Measurements from ENCODE around the gene ASCL1. TPM values are rescaled to one million over a fixed set of nuclear protein-coding genes. Genes with fewer than 3 reads are reported as not detected.

ASCL1 gene
- not detected in 2 replicates for total RNA-seq (2014; rRNA removed; shearing (Covaris generic))
- polyA plus RNA-seq (2015; cell fraction: cytosol; rRNA removed): not detected in 2 replicates
- not detected in 2 replicates for polyA plus RNA-seq (2015; cell fraction: nucleus; rRNA removed)

DNA sequence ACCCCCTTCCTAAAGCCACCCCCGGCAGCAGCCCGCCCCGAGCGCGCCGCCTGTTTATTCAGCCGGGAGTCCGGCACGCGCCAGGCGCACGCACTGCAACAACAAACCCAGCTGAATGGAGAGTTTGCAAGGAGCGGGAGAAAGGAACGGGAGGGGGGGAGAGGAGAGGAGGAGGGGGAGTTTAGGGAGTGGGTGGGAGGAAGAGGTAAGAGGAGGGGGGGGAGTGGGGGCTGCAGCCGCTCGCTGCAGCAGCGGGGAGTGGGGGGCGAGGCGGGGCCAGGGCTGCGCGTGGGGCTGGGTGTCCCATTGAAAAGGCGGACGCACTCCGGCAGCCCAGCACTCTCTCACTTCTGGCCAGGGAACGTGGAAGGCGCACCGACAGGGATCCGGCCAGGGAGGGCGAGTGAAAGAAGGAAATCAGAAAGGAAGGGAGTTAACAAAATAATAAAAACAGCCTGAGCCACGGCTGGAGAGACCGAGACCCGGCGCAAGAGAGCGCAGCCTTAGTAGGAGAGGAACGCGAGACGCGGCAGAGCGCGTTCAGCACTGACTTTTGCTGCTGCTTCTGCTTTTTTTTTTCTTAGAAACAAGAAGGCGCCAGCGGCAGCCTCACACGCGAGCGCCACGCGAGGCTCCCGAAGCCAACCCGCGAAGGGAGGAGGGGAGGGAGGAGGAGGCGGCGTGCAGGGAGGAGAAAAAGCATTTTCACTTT lies at the start of gene ASCL1:
Gene ASCL1, plus strand, starts transcription at position 336 of the 712 bp plus-strand sequence. CDS start 571 bp downstream, outside the sequence.
- DNase-seq (ENCODE audit: low read depth): no peak

DNA sequence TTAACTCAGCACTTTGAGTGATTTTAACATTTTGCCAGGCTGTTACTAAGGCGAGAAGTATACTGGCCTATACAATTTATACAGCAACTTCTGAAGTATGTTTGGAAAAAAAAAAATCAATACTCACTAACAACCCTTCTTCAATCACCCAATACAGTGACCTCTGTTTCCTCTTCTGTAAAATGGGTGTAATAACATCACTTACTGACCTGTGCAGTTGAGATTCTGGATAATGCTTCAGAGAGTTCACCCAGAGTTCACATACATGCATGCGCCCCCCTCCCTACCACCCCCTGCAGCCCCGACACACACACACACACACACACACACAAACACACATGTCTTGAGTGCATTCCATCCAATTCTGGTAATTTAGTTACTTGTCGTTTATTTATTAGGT lies 49.6 kb upstream of the ASCL1 start:
- no peak for DNase-seq (ENCODE audit: low read depth)

DNA sequence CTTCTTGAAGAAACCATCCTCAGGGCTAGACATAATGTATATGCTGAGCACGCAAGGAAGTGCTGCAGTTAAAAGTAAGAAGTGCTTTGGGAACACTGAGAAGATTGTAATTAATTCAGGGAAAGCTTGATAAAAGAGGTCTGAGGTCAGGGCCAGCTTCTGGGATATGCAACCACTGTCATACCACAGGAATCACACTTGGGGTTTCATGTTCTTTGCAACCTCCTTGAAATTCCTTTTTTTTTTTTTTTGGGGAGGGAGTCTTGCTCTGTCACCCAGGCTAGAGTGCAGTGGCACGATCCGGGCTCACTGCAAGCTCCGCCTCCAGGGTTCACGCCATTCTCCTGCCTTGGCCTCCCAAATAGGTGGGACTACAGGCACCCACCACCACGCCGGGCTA lies 47.3 kb upstream of the ASCL1 start:
- DNase-seq (ENCODE audit: low read depth): no peak

DNA sequence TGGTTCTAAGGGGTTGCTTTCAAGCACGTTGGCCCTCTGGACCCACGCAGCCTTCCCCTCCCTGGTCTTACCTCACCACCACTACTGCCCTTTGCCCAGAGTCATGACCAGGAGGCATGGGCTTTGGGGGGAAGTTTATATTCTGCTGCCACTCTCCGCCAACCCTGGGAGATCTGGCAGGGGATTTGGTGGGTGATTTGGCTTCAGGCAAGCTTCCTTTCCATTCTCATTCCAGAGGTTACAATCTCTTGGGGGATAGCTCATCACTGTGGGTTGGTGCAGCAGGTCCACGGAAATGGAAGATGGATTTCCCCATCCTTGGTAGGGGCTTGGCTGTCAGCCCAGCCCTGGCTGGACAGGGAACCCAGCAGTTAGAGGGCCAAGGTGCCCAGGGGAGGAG lies 46.7 kb upstream of the ASCL1 start:
- DNase-seq (ENCODE audit: low read depth): no peak

DNA sequence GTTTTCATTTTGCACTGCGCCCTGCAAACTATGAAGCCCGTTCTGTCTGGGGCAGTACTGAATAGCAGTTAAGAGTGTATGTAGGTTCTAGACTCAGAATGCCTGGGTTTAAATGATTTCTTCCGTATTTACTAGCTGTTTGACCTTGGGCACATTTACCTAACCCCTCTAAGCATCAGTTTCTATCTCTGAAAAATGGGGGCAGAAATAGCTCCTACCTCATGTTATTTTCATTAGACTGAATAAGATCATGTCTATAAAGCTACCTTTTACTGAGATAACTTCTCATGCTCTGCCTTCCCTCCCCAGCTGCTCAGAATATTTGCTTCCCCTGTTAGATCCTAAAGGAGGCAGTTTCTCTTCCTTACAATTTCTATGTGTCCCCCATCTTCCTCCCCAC lies 46.2 kb upstream of the ASCL1 start:
- DNase-seq (ENCODE audit: low read depth): no peak

DNA sequence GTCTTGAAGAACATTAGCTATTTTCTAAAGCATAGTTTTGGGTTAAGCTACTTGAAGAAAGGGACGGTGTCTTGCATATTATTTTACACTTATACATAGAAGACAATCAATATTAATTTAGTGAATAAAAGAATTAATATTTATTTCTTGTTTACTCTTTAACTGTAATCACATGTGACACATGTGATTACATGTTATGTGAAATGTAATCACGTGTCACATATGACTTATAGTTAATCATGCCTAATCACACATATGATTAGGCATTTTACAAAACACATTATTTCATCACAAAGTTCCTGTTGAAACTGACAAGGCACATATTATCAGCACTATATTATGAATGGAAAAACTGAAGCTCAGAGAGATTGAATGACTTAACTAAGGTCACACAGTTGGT lies 45.2 kb upstream of the ASCL1 start:
- DNase-seq (ENCODE audit: low read depth): no peak

DNA sequence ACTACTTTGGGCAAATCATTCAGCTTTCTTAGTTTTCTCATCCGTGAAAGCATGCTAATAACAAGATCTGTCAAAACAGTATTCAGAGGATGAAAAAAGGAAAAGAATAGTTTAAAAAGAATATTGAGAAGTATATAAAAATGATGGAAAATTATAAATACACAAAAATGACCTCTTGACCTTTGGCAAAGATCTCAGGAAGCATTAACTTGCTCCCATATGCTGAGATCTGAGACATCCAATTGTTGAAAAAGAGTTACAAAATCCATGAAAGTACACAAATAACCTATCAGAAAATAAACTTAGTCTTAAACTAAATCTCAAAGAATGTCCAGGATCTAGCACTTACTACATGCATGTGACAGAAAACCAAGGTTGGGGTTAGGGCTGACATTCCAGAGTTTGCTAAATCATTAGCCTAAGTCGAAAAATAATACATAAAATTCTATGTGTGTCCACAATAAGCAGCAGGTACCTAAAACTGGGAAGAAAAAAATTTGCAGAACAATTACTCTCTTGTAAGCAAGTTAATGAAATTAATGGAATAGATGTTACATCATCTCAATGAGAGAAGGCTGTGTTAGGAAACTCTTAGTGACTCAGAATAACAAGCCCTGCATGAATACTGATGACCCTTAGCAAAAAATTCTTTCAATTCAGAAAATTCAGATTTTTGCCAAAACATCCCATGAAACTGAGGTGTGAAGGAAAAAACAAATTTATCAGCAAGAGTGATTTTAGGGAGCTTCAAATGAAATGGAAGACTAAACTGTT lies 43.8 kb upstream of the ASCL1 start:
- DNase-seq (ENCODE audit: low read depth): no peak

DNA sequence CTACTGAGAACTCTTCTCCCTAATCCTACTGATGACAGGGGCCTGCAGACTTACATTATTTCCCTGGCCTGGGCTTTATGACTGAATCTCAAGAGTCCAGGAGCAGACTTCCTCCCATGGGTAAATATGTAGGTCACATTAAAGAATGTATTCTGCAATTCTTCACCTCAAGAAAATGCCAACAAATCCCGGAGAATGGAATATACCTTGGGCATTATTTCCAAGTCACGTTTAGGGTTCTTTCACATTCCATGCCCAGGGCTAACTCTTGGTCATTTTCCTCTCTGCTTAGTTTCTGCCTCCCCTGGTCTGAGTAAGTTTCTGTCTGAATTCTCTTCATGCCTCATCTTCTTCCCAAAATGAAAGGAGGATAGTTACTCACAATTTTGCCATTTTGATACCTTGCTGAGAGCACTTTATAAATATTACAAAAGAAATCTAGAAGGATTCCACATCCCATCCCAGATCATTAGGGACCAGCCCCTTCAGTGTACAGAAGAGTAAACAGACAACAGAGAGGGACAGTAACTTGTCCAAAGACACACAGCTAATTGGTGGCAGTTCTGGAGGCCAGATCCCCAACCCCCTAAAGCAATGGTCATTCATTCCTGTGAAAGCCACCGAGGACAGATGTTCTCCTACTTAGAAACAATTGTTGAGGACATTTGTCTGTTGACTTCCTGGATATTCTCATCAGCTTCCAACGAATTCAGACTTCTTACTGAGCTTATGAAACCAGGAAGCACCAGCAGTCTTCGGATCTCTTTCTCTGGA lies 41.0 kb upstream of the ASCL1 start:
- DNase-seq (ENCODE audit: low read depth): no peak

DNA sequence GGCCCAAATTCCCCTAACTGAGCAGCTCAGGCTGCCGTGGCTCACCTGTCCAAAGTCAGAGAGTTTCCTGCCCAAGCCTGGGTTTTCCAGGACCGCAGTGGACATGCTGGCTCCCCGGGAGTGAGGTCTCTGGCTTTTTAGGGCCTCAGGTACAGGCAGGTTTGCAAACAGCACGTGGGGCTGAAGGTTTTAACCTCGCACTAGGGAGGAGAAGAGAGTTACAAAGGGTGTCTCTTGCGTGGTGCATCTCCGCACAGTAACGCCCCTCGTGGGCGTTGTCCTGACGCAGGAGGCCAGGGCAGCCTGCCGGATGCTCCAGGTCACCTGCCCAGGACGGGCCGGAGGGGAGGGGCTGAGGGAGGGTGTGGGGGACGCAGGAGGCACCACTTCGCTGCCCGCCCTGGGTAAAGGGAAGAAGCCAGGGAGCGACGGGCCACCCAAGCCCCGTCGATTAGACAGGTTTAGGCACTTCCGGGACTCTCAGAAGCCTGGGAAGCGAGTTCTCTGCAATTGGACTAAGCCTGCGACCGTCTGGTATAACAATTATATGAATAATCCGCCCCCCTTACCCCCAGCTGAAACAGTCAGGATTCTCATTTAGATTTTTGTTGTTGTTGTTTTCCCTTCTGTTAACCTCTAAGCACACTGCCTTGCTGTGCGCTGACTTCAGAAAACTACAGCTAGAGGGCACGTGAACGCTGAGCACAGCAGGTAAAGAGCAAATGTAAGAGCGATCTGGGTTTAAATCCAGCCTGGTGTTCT lies 40.3 kb upstream of the ASCL1 start, which contains the start of gene PAH:
Gene PAH, minus strand, starts transcription at position 219 of the 762 bp plus-strand sequence. Its CDS starts 114 bp downstream, at position 105.
- DNase-seq (ENCODE audit: low read depth): no peak

DNA sequence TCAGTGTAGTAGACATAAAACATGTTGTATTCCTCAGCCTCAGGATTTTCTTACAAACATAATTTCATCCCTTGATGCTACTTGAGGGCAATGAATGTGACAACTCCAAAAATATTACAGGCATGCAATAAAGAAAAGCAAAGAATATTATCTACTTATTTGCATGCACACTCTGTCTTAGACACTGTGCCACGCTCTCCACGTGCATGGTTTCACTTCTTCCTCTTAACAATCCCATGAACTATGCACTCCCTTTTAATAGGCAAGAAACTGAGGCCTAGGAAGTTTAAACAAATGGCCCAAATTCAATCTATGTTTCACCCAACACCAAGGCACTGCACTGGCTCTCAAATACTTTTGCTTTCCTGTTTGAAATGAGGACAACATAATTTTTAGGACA lies 38.6 kb upstream of the ASCL1 start:
- no peak for DNase-seq (ENCODE audit: low read depth)

DNA sequence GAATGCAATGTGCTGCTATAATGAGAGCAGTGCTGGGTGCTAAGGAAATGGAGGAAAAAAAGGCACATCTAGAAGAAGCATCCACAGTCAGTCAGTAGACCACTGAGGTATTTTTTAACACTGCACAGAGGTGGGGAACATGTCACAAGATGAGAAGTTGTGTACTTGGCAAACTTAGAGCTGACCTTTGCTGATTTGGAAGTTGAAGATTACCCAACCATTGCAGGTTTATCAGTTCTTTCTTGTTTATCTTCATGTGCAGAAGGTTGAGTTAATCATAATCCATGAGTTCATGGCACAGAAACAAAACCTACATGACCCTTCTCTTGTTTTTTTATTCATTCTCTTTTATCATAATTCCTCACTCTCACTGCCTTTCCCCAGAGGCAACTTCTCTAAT lies 37.2 kb upstream of the ASCL1 start:
- DNase-seq (ENCODE audit: low read depth): no peak

DNA sequence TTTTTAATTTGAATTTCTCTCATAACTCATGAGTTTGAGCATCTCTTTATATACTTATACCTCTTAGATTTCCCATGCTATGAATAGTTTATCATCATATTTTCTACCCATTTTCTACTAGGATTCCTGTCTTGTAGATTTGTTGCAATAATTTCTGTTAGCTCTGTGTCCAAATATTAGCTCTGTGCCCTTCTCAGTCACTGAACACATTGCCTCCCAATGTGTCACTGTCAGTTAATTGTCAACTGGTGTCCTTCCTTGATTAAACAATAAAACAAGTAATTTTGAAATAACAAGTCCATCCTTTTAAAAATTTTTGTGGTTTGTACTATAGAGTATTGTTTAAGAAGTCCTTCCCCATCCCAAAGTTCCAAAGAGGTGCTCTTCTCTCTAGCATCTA lies 36.2 kb upstream of the ASCL1 start:
- no peak for DNase-seq (ENCODE audit: low read depth)

DNA sequence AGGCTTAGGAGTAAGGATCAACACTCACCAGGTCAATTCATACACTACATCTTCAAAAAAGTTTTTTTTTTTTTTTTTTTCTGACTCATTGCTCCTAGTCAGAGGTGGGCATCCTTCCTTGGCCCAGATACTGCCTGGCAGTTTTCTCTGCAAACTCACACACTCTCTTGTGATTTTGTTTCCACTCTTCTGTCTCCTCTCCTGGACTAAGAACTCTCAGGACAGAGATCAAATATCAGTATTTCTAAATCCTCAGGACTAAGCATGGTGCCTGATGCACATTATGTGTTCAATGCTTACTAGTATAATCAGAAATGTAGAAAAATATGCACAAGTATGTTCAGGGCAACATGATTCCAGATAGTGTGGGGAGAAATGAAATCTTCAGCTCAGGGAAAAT lies 30.3 kb upstream of the ASCL1 start:
- no peak for DNase-seq (ENCODE audit: low read depth)

DNA sequence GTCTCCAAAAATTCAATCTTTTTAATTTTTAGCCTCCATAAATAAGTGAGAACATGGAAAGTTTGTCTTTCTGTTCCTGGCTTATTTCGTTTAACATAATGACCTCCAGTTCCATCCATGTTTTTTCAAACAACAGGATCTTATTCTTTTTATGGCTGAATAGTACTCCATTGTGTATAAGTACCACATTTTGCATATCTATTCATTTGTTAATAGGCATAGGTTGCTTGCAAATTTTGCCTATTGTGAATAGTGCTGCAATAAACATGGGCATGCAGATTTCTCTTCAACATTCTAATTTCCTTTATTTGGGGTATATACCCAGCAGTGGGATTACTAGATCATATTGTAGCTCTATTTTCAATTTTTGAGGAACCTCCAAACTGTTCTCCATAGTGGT lies 24.3 kb upstream of the ASCL1 start:
- DNase-seq (ENCODE audit: low read depth): no peak

DNA sequence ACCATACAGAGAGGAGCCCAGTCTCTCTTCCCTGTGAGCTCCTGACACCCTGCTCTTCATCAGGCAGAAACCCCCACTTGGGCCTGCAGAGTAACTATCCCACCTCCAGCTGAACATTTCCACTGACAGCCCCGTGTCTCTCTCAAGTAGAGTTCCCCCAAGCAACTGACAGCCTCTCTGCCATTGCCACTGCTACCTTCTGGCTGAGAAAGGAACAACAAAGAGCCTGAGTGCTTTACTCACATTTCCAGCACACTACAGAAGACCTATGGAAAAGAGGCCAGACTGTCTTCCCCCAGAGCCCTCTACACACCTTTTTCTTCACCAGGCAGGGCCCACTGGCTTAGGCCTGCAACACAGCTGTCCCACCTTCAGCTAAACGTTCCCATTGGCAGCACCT lies 18.4 kb upstream of the ASCL1 start:
- no peak for DNase-seq (ENCODE audit: low read depth)

DNA sequence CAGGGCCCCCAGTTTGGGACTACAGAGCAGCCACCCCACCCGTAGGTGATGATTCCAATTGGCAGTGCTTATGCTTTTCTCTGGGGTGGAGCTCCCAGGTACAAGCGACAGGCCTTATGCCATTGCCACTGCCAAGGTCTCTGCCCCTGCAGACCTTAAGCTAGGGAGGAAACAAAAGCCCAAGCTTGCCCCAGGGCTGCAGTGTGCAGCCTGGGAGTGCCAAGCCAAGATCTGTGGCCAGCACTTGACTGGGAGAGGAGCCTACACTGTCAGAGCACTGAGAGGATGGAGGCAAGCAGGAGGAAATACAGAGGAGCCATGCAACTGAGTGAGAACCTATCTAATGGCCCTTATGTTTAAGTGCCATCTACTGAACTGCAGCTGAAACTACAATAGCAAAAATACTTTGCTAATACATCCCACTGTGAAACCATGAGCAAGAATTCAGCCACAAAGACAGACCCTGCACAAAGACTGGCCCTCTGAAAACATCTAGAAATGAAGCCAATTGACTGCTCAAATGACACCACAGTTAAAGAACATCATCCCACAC lies 17.7 kb upstream of the ASCL1 start:
- no peak for DNase-seq (ENCODE audit: low read depth)

DNA sequence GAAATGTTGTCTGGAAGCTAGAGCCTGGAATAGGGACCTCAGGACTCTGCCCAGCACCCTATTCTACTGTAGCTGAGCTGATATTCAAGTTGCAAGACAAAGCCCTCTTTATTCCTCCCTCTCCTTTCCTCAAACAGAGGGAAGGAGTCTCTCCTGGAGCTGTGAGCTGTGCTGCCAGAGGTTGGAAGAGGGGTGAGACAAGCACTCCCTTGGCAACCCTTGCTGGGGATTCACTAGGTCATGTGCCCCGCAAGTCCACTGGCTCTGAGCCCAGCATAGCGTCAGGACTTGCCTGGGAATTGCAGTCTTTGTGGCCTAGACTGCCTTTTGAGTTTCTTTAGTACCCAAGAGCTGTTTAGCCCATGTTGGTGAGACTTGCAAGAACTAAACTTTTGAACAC lies 11.4 kb upstream of the ASCL1 start:
- DNase-seq (ENCODE audit: low read depth): no peak

DNA sequence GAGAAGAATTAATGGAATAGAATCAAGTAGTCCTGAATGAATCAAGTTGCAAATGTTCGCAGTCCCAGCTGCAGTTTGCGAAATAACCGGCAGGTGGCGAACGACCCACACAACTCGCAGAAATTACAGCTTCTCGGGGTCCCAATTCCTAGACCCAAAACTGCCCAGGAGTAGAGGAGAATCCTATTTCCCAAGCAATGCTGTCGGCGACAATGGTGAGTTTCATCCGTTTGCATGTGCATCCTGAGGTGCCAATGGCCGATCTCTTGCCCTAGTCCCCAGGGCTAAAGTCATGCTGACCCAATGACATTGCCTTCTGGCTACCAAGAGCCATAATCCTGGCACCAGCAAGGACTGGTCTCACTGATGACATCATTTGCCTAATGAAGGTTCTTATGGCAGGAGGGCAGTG lies 8.5 kb upstream of the ASCL1 start:
- DNase-seq (ENCODE audit: low read depth): peak; percentile 44

DNA sequence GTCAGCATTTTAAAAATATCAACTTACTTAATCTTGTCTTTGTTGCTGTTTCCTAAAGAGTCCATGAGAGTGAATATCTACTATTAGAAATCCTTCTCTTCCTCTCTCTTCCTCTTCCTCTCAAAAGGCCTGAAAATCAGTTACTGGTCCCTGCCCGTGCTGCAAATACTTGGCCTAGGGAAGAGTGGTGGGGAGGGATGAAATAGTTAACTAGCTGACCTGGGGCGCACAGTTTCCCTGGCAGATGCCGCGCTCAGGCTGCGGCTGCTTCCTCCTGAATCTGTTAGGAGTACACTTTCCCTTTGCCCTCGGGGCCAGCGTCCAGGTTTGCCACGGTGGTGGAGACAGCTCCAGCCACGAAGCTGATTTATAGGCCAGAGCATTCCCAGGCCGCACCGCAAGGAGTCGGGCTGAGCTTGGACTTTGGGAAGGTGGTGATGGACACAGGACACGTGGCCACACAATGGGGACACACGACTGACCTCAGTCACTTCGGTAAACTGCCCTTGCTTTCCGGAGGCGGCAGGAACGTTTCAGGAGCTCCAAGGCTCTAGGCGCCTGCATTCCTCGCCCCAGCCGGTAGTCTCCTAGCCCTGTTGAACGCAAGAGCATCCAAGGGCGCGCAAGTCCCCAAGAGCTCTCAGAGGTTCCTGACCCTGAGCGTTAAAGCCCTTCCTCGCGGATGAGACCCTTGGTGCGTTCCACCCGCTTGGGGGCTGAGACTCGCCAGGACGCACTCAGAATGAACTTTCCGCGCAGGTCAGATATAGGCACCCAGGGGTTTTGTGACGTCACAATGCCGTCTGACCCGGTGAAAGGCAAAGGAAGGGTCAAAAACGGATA lies 7.1 kb upstream of the ASCL1 start:
- DNase-seq (ENCODE audit: low read depth): no peak
